ENCODE measurements around the gene MIPOL1.

Gene MIPOL1

GRCh38 chr14:37165794-37166193 lies 31.9 kb upstream of the MIPOL1 start:
- H3K4me3 ChIP-seq (ENCODE audit: low read depth, low read length) = no peak overlapping the region
- DNase-seq (ENCODE audit: low read depth) = no peak
- no peak for TF ChIP-seq CTCF (IDR thresholded peaks at IDR 0.05; ENCODE audit: low read depth, low read length, missing control alignments)
- in situ Hi-C loops (cut with HindIII; ENCODE audit: low sequenced_read_pairs) = no loop called here

- no peak overlapping the region for H3K4me3 ChIP-seq (ENCODE audit: low read depth, low read length)
- in situ Hi-C loops (cut with HindIII; ENCODE audit: low sequenced_read_pairs) = no loop called here
- DNase-seq (ENCODE audit: low read depth) = no peak
- no peak for TF ChIP-seq CTCF (IDR thresholded peaks at IDR 0.05; ENCODE audit: low read depth, low read length, missing control alignments)
These were observed 30.3 kb upstream of the MIPOL1 start for GRCh38 chr14:37167151-37168047.

- no peak overlapping the region for H3K4me3 ChIP-seq (ENCODE audit: low read depth, low read length)
- in situ Hi-C loops (cut with HindIII; ENCODE audit: low sequenced_read_pairs) = no loop called here
- TF ChIP-seq CTCF (IDR thresholded peaks at IDR 0.05; ENCODE audit: low read depth, low read length, missing control alignments) = no peak
- no peak for DNase-seq (ENCODE audit: low read depth)
These were observed 29.0 kb upstream of the MIPOL1 start for GRCh38 chr14:37168721-37169120.

GRCh38 chr14:37170237-37170636 lies 27.5 kb upstream of the MIPOL1 start:
- in situ Hi-C loops (cut with HindIII; ENCODE audit: low sequenced_read_pairs) = no loop called here

GRCh38 chr14:37170993-37171392 lies 26.7 kb upstream of the MIPOL1 start:
- DNase-seq (ENCODE audit: low read depth) = no peak
- in situ Hi-C loops (cut with HindIII; ENCODE audit: low sequenced_read_pairs) = no loop called here
- no peak for TF ChIP-seq CTCF (IDR thresholded peaks at IDR 0.05; ENCODE audit: low read depth, low read length, missing control alignments)

More at GRCh38 chr14:37170237-37170636, 27.5 kb upstream of the MIPOL1 start:
- DNase-seq (ENCODE audit: low read depth) = no peak
- no peak overlapping the region for H3K4me3 ChIP-seq (ENCODE audit: low read depth, low read length)
- TF ChIP-seq CTCF (IDR thresholded peaks at IDR 0.05; ENCODE audit: low read depth, low read length, missing control alignments) = no peak

GRCh38 chr14:37171678-37172023 lies 26.1 kb upstream of the MIPOL1 start:
- DNase-seq (ENCODE audit: low read depth) = no peak
- TF ChIP-seq CTCF (IDR thresholded peaks at IDR 0.05; ENCODE audit: low read depth, low read length, missing control alignments) = no peak
- in situ Hi-C loops (cut with HindIII; ENCODE audit: low sequenced_read_pairs) = no loop called here
- H3K4me3 ChIP-seq (ENCODE audit: low read depth, low read length) = peak overlapping the region; percentile 68

More at GRCh38 chr14:37170993-37171392, 26.7 kb upstream of the MIPOL1 start:
- H3K4me3 ChIP-seq (ENCODE audit: low read depth, low read length) = no peak overlapping the region
